CD4-positive, CD25-positive, alpha-beta regulatory T cell (primary cell): ENCODE measurements around the gene GNG7. TPM values are rescaled to one million over a fixed set of nuclear protein-coding genes. Genes with fewer than 3 reads are reported as not detected.
A peak's percentile ranks its signal among the peaks of the same experiment; 100 is the strongest.
"Not testable (repeated sequence)": the region's sequence is repeated elsewhere in the genome, so short reads cannot be mapped to it uniquely, and the experiment has no call there.

Experiments
- ATAC-seq, 2 donors: fragments of 150-1000 bp; cut with Tn5 transposase; one replicate each; pipeline ENCODE4 v1.10.0; 2021; ENCODE audit warnings: low read depth in 2 of 2, moderate number of reproducible peaks in 2 of 2, moderate library complexity in 1 of 2
- DNase-seq, 3 donors: peaks; one replicate each; pipeline versions ENCODE4 v3.0.0 to v3.0.0-alpha.2; 2012 to 2022; ENCODE audit warnings: mixed read lengths in 1 of 3
- H3K27ac ChIP-seq: one replicate; pipeline ENCODE4 v1.7.0; 2013; ENCODE audit warnings: mild to moderate bottlenecking, low read length; ENCODE audit not compliant: insufficient read depth, poor library complexity, severe bottlenecking
- H3K27me3 ChIP-seq: one replicate; pipeline ENCODE4 v1.7.0; 2013; ENCODE audit warnings: low read length; ENCODE audit not compliant: control insufficient read depth, insufficient read depth
- H3K36me3 ChIP-seq: one replicate; pipeline ENCODE4 v1.7.0; 2013; ENCODE audit warnings: mild to moderate bottlenecking, low read length, moderate library complexity; ENCODE audit not compliant: control insufficient read depth, insufficient read depth
- H3K4me1 ChIP-seq: 2 replicates; pipeline ENCODE4 v1.7.0; 2013; ENCODE audit warnings: mild to moderate bottlenecking, low read length; ENCODE audit not compliant: insufficient read depth, control insufficient read depth, poor library complexity, severe bottlenecking
- H3K4me3 ChIP-seq: one replicate; pipeline ENCODE4 v1.7.0; 2013; ENCODE audit warnings: low read depth, mild to moderate bottlenecking, low read length, moderate library complexity
- H3K9me3 ChIP-seq, 2 experiments: 1 replicate in 1 of 2; 2 replicates in 1 of 2; pipeline ENCODE4 v1.7.0; 2013; ENCODE audit warnings: low read length in 2 of 2, mild to moderate bottlenecking in 1 of 2, moderate library complexity in 1 of 2; ENCODE audit not compliant: control insufficient read depth in 2 of 2
- H3K27ac Mint-ChIP-seq, 3 donors: one replicate each; pipeline ENCODE4 v1.8.0; 2020 to 2022; ENCODE audit warnings: mild to moderate bottlenecking in 3 of 3, mixed read lengths in 3 of 3, moderate library complexity in 2 of 3
- H3K27me3 Mint-ChIP-seq: one replicate; pipeline ENCODE4 v1.8.0; 2022; ENCODE audit warnings: mild to moderate bottlenecking, mixed read lengths
- H3K36me3 Mint-ChIP-seq: one replicate; pipeline ENCODE4 v1.8.0; 2020; ENCODE audit warnings: mixed read lengths
- H3K4me1 Mint-ChIP-seq, 4 donors: one replicate each; pipeline ENCODE4 v1.8.0; 2020 to 2022; ENCODE audit warnings: mixed read lengths in 4 of 4, mild to moderate bottlenecking in 1 of 4
- H3K4me3 Mint-ChIP-seq, 4 donors: one replicate each; pipeline ENCODE4 v1.8.0; 2020 to 2022; ENCODE audit warnings: mild to moderate bottlenecking in 4 of 4, mixed read lengths in 4 of 4, moderate library complexity in 3 of 4
- H3K9me3 Mint-ChIP-seq, 7 donors: one replicate each; pipeline ENCODE4 v1.8.0; 2020 to 2022; ENCODE audit warnings: mixed read lengths in 7 of 7, mild to moderate bottlenecking in 3 of 7, moderate library complexity in 2 of 7
- polyA plus RNA-seq, 4 donors: library from polyadenylated mRNA; unstranded; fragments of 300-500 nt; fragmentation: Illumina TruSeq; gene quantifications; one replicate each; pipeline ENCODE4 v1.2.3, GENCODE V29; 2021
- total RNA-seq: library from RNA; stranded (reverse); gene quantifications from one replicate; pipeline ENCODE4 v1.2.3, GENCODE V29; 2022

GNG7 gene
- total and polyA plus RNA-seq, 5 donors from 2014 or later: 0.65 to 1.6 (median 1.2) TPM

DNA sequence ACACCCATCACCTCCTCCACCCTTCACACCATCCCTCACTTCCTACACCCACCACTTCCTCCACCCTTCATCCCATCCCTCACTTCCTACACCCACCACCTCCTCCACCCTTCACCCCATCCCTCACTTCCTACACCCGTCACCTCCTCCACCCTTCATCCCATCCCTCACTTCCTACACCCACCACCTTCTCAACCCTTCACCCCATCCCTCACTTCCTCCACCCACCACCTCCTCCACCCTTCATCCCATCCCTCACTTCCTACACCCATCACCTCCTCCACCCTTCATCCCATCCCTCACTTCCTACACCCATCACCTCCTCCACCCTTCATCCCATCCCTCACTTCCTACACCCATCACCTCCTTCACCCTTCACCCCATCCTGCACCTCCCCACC is 11.6 kb upstream of the GNG7 start:
- H3K4me3 Mint-ChIP-seq: not testable (repeated sequence)

DNA sequence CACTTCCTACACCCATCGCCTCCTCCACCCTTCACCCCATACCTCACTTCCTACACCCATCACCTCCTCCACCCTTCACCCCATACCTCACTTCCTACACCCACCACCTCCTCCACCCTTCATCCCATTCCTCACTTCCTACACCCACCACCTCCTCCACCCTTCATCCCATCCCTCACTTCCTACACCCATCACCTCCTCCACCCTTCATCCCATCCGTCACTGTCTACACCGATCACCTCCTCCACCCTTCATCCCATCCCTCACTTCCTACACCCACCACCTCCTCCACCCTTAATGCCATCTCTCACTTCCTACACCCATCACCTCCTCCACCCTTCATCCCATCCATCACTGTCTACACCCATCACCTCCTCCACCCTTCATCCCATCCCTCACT is 10.7 kb upstream of the GNG7 start:
- H3K36me3 ChIP-seq, H3K27me3 ChIP-seq, ATAC-seq, H3K36me3 Mint-ChIP-seq, H3K4me3 ChIP-seq, H3K4me1 ChIP-seq, H3K27ac Mint-ChIP-seq, H3K9me3 ChIP-seq, DNase-seq, H3K4me3 Mint-ChIP-seq, H3K4me1 Mint-ChIP-seq, H3K27ac ChIP-seq: not testable (repeated sequence)
- Mint-ChIP-seq H3K27me3 (peaks cover 13% of the 10 kb centered on the region), H3K9me3 (peaks cover 0 to 10% (median 5%) of the 10 kb centered on the region in 7 donors)

More for the DNA sequence above, 11.6 kb upstream of the GNG7 start:
- not testable (repeated sequence) for H3K4me1 Mint-ChIP-seq, H3K9me3 ChIP-seq, DNase-seq, ATAC-seq, H3K27me3 ChIP-seq, H3K27ac Mint-ChIP-seq, H3K27ac ChIP-seq, H3K36me3 Mint-ChIP-seq, H3K36me3 ChIP-seq, H3K4me3 ChIP-seq, H3K4me1 ChIP-seq
- Mint-ChIP-seq H3K27me3 (peaks cover 14% of the 10 kb centered on the region), H3K9me3 (peaks cover 0 to 10% (median 5%) of the 10 kb centered on the region in 7 donors)

DNA sequence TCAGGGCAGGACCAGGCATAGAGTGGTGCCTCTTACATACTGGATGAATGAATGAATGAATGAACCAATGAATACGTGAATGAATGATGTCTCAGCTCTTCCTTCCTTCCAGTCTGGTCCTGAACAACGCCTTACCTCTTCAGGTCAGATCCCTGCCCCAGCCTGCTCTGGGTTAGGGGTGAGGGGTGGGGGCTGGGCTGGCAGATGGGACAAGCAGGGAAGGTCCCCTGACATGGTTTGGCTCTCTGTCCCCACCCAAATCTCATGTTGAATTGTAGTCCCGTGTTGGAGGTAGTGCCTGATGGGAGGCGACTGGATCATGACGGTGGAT is 9.3 kb upstream of the GNG7 start:
- no peaks in the 10 kb centered on the region for H3K4me1 Mint-ChIP-seq
- H3K9me3 ChIP-seq: peaks cover 6 to 8% of the 10 kb centered on the region in 2 experiments
- no peaks in the 10 kb centered on the region for H3K36me3 ChIP-seq
- H3K27ac ChIP-seq: no peak overlapping the region
- ATAC-seq: no peak
- H3K27me3 ChIP-seq: no peaks in the 10 kb centered on the region
- H3K4me1 ChIP-seq: no peaks in the 10 kb centered on the region
- H3K4me3 Mint-ChIP-seq: no peak overlapping the region
- H3K36me3 Mint-ChIP-seq: no peaks in the 10 kb centered on the region
- H3K9me3 Mint-ChIP-seq: peaks cover 0 to 10% (median 5%) of the 10 kb centered on the region in 7 donors
- H3K27ac Mint-ChIP-seq: no peak overlapping the region
- DNase-seq: no peak
- H3K4me3 ChIP-seq: no peak overlapping the region
- H3K27me3 Mint-ChIP-seq: peaks cover 13% of the 10 kb centered on the region

DNA sequence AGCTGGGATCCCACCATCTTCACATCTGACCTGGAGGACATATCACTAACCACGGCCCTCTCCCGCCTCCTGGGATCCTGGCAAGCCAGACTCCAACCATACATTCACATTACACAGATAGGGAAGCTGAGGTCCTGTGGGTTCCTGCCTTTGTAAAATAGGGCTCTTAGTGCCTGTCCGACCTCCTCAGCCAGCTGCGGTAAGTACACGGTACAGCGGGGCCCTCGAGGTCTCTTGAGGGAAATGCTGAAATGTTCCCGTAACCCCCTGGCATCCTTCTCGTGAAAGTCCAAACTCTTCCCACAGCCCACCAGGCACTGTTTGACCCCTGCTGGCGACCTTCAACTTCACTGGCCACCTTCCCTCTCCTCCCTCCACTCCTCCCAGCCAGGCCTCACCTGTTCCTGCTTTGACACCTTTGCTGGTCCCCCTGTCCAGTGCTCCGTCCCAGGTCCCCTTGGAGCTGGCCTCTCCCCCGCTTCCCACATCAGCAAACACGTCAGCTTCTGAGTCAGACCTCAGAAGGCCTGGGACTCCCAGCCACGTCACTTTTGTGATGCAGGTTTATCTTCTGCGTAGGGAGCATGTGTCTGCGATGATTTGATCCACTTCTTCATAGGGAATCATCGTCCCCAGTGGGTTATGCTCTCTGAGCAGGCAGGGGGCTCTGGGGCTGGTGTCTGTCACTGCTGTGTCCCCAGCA is 8.8 kb upstream of the GNG7 start:
- no peak for ATAC-seq
- Mint-ChIP-seq H3K9me3 (peaks cover 0 to 10% (median 5%) of the 10 kb centered on the region in 7 donors), H3K27ac (no peak overlapping the region), H3K36me3 (no peaks in the 10 kb centered on the region), H3K4me3 (no peak overlapping the region), H3K4me1 (no peaks in the 10 kb centered on the region), H3K27me3 (peaks cover 13% of the 10 kb centered on the region)
- H3K36me3 ChIP-seq: no peaks in the 10 kb centered on the region
- H3K4me3 ChIP-seq: no peak overlapping the region
- H3K27ac ChIP-seq: no peak overlapping the region
- no peaks in the 10 kb centered on the region for H3K4me1 ChIP-seq
- H3K27me3 ChIP-seq: no peaks in the 10 kb centered on the region
- DNase-seq: no peak
- peaks cover 6 to 8% of the 10 kb centered on the region in 2 experiments for H3K9me3 ChIP-seq

DNA sequence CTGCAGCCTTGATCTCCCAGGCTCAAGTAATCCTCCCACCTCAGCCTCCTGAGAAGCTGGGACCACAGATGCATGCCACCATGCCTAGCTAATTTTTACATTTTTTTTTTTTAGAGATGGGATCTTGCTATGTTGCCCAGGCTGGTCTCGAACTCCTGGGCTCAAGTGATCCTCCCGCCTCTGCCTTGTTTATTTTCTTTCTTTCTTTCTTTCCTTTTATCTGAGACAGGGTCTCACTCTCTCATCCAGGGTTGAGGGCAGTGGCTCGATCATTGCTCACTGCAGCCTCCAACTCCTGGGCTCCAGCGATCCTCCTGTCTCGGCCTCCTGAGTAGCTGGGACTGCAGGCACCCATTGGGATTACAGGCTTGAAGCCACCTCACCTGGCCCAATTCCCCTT is 3.8 kb upstream of the GNG7 start:
- H3K27ac Mint-ChIP-seq: no peak overlapping the region
- H3K4me1 ChIP-seq: peaks cover 13% of the 10 kb centered on the region
- no peak overlapping the region for H3K4me3 ChIP-seq
- H3K36me3 Mint-ChIP-seq: no peaks in the 10 kb centered on the region
- no peaks in the 10 kb centered on the region for H3K9me3 ChIP-seq
- H3K4me3 Mint-ChIP-seq: no peak overlapping the region
- peaks cover 0 to 8% (median 0%) of the 10 kb centered on the region in 4 donors for H3K4me1 Mint-ChIP-seq
- H3K27ac ChIP-seq: no peak overlapping the region
- ATAC-seq (no peak), DNase-seq (no peak)
- no peaks in the 10 kb centered on the region for H3K9me3 Mint-ChIP-seq
- no peaks in the 10 kb centered on the region for H3K36me3 ChIP-seq
- H3K27me3 Mint-ChIP-seq: peaks cover 3% of the 10 kb centered on the region
- H3K27me3 ChIP-seq: no peaks in the 10 kb centered on the region

DNA sequence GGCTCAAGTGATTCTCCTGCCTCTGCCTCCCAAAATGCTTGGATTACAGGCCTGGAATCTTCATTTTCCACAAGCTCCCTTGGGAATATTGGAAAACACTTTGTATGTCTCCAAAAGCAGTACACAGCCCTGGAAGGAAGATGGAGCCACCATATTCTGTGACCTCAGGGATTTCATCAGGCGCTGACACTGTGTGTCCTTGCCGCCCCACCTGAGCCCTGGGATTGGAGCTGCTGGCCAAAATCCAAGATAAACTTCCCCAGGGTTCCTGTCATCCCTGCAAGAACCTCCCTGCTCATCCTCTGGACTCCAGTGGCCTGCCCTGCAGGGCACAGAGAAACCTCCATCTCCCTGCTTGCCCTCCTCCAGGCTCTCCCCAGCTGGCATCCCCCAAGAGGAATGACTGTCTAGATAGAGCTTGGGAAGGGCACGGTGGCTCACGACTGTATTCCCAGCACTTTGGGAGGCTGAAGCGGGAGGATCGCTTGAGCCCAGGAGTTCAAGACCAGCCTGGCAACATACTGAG is 1.3 kb upstream of the GNG7 start:
- ATAC-seq (no peak), DNase-seq (no peak)
- H3K36me3 Mint-ChIP-seq: no peaks in the 10 kb centered on the region
- Histone ChIP-seq H3K9me3 (no peaks in the 10 kb centered on the region), H3K4me1 (peaks cover 14% of the 10 kb centered on the region), H3K27ac (no peak overlapping the region), H3K36me3 (no peaks in the 10 kb centered on the region), H3K4me3 (no peak overlapping the region), H3K27me3 (no peaks in the 10 kb centered on the region)
- peaks cover 0 to 31% (median 6%) of the 10 kb centered on the region in 4 donors for H3K4me1 Mint-ChIP-seq
- H3K27me3 Mint-ChIP-seq: no peaks in the 10 kb centered on the region
- H3K4me3 Mint-ChIP-seq: peak overlapping the region in 2 of 4 donors; percentile 22 to 28
- no peak overlapping the region for H3K27ac Mint-ChIP-seq
- no peaks in the 10 kb centered on the region for H3K9me3 Mint-ChIP-seq

DNA sequence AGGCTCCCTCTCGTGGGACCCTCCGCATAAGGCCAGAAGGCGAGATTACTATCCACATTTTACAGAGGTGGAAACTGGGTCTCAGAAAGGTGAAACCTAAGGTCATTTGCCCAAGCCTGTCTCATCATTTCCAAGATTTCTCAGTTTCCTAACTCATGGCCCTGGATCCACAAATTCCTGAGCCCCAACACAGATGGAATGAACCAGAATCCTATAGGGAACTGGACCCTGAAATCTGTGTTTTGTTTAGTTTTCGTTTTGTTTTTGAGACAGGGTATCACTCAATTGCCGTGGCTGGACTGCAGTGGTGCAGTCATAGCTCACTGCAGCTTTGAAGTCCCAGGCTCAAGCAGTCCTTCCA is 563 bp upstream of the GNG7 start:
- Histone ChIP-seq H3K9me3 (no peaks in the 10 kb centered on the region), H3K4me1 (peaks cover 18% of the 10 kb centered on the region), H3K4me3 (peak overlapping the region; percentile 50), H3K27me3 (no peaks in the 10 kb centered on the region), H3K36me3 (no peaks in the 10 kb centered on the region), H3K27ac (no peak overlapping the region)
- peaks cover 0 to 36% (median 9%) of the 10 kb centered on the region in 4 donors for H3K4me1 Mint-ChIP-seq
- ATAC-seq: no peak
- peak overlapping the region; percentile 51 to 72 (median 66) for H3K4me3 Mint-ChIP-seq
- no peaks in the 10 kb centered on the region for H3K27me3 Mint-ChIP-seq
- no peak for DNase-seq
- H3K9me3 Mint-ChIP-seq: no peaks in the 10 kb centered on the region
- H3K36me3 Mint-ChIP-seq: no peaks in the 10 kb centered on the region
- H3K27ac Mint-ChIP-seq: peak overlapping the region in 1 of 3 donors; percentile 90
